GM21390 (cell line): ENCODE data around the gene SGPP2.

Experiments used
- ATAC-seq: cut with Tn5 transposase; IDR thresholded peaks from one replicate; pipeline ENCODE4 v1.9.1; 2021; ENCODE audit not compliant: unreplicated experiment

SGPP2 gene

GRCh38 chr2:222521099-222521498 is 96.8 kb downstream of the SGPP2 start:
- peak; percentile 82 for ATAC-seq

DNA sequence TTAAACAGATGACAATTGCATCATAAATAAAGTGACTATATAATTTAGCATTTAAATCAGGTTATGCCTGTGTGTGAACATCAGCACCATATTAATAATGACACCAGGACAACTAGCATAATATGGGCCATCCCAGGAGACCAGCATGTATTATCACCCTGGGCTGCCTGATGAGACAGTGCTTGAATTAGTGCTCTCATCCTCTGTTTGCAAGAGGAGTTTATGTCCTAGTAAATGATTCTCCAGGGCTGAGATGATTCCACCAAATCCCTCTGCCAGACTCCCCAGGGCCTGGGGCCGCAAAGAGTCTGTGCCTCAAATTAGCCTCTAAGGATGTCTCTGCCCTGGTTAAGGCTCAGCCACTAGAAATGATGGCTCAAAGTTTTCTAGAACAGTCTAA is 97.7 kb downstream of the SGPP2 start:
- no peak for ATAC-seq

GRCh38 chr2:222523783-222524544 is 99.6 kb downstream of the SGPP2 start:
- no peak for ATAC-seq

GRCh38 chr2:222525811-222526210 is 101.5 kb downstream of the SGPP2 start:
- ATAC-seq: no peak

- ATAC-seq: peak; percentile 40
Observed at GRCh38 chr2:222526480-222527277, 102.3 kb downstream of the SGPP2 start.

- no peak for ATAC-seq
Observed at GRCh38 chr2:222532315-222532714, 108.0 kb downstream of the SGPP2 start.

GRCh38 chr2:222535477-222535876 is 111.1 kb downstream of the SGPP2 start:
- ATAC-seq: no peak

GRCh38 chr2:222538535-222538934 is 114.2 kb downstream of the SGPP2 start:
- ATAC-seq: no peak

- no peak for ATAC-seq
Observed at GRCh38 chr2:222544661-222545060, 120.3 kb downstream of the SGPP2 start.

DNA sequence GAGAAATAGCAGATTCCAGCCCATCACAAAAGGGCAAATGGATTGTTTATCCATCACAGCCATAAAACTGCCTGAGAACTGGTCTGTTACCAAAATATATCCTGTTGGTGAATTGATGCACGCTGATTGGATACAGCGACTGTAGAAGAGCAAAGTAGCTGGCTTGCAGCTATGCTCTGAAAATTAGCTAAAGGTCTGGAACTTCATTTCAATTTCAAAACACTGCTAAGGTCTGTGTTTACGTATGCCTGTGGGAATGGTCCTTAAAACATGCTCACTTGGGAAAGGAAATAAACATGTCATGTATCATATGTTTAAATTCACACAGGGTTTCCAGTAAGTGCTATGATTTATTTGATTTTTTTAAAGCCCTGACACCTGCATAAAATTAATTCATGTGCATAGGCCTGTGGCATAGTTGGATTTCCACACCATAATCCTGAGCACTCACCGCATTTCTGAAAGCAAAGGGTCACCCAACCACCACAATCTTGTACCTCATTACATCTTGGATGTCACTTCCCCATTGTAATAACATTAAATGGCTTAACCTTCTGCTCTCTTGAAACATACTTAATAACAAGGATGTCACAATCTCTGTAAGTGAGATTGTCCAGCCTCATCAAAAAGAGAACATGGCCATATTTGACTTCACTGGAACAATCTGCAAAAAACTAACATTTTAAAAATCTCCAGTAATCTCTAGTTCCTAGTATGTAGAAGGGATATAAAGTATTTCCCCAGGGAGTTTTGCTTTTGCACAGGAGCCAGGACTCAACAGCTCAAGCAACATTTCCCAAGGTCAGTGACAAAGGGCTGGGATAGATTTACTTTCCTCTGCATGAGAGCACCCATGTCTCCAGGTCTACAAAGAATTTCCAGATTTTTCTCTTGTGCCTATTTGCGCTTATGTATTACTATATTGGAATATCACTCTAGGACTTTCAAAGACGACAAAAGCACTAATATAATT is 121.8 kb downstream of the SGPP2 start:
- no peak for ATAC-seq

- ATAC-seq: no peak
Observed at GRCh38 chr2:222547083-222547482, 122.7 kb downstream of the SGPP2 start.

- no peak for ATAC-seq
Observed at GRCh38 chr2:222548992-222549391, 124.6 kb downstream of the SGPP2 start.

DNA sequence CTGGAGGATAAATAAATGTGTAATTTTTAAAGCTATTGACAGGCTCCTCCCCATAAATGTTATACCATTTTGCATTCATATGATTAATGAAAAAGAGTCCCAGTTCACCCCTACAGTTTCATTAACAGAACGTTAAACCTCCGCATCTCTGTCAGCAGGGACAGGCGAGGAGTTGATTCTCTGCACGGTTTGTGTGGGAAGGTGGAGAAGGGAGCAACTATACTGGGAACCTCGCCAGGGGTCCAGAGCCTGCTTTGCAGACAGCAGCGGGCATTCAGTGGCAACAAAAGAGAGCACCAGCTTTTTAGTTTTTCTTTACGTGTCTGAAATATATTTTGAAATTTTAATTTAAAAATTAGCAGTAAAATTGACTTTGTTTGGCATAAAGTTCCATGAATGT is 130.2 kb downstream of the SGPP2 start:
- ATAC-seq: no peak

GRCh38 chr2:222561151-222561550 is 136.8 kb downstream of the SGPP2 start:
- ATAC-seq: no peak

GRCh38 chr2:222561817-222562645 is 137.7 kb downstream of the SGPP2 start:
- ATAC-seq: peak; percentile 88

GRCh38 chr2:222563106-222563718 is 138.9 kb downstream of the SGPP2 start:
- no peak for ATAC-seq

DNA sequence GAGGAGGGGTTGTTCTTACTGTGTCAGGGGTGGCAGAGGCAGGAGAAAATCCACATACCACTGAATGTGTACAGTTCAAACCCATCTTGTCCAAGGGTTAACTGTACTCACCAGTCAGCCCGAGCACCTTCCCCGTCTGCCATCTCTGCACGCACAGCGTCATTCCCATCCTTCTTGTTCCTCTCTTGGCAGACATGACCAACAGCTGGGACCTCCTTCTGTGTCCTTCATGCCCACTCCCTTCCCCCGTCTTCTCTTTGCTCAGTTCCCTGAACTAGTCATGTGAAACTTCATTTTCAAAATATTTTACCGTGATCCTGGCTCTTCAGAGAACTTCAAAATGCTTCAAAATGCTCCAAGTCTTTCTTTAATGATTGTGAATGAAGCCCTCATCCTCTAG is 139.6 kb downstream of the SGPP2 start:
- no peak for ATAC-seq

DNA sequence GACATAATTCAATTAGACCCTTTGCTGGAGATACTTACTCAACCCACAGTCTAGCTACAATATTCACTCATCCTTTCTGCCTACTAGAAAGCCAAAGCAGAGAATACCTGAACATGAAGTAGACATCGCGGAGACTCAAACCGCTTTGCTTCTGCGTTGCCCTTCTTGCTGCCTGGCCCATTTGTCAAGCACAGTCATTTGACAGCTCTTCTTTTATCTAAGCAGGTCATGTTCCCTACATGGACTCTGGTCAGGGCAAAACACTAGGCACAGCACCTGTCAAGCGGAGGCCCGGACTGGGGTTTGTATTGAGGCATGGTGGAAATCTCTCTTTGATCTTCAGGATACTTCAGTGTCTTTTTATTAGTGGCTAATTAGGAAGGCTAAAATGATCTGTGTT is 141.9 kb downstream of the SGPP2 start:
- ATAC-seq: no peak

DNA sequence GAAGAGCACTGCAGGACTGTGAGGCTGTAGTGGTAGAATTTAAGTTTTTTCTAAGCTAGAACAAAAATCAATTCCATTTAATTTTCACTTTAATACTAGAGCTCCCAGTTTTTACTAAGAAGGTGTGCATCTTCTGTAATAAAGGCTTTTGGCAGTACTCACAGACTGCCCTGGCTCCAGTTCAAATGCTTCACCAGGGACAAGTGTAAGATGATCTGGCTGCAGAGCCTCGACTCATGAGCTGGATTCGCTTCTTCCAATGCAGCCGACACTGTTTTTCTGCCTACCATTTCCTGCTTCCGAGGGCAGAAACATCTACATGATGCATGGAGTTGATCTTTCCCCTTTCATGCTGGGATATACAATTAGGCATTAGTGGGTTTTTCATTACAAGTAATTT is 144.5 kb downstream of the SGPP2 start:
- no peak for ATAC-seq

DNA sequence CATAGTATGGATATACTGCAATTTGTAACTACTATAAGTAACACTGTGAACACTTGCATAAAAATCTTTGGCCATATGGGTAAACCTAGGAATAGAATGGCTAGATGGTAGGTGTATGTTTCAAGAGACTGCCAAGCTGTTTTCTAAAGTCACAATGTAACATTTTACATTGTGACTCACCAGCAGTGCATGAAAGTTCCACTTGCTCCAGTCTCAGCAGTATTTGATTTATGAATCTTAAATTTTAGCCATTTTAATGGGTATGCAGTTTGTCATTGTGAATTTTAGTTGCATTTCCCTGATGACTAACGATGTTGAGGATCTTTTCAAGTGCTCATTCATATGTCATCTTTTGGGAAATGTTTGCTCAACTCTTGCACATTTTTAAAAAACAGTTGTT is 145.5 kb downstream of the SGPP2 start:
- no peak for ATAC-seq
